SH-SY5Y (cell line): ENCODE results near the gene IQCE.

Source experiments
- GATA2 ChIP-seq: IDR thresholded peaks from 2 replicates; pipeline ENCODE4 v1.6.1; 2011; ENCODE audit warnings: mild to moderate bottlenecking, low read depth, low read length
- GATA3 ChIP-seq: IDR thresholded peaks from 2 replicates; pipeline ENCODE4 v1.6.1; 2011; ENCODE audit warnings: low read depth, mild to moderate bottlenecking, low read length, moderate library complexity

DNA sequence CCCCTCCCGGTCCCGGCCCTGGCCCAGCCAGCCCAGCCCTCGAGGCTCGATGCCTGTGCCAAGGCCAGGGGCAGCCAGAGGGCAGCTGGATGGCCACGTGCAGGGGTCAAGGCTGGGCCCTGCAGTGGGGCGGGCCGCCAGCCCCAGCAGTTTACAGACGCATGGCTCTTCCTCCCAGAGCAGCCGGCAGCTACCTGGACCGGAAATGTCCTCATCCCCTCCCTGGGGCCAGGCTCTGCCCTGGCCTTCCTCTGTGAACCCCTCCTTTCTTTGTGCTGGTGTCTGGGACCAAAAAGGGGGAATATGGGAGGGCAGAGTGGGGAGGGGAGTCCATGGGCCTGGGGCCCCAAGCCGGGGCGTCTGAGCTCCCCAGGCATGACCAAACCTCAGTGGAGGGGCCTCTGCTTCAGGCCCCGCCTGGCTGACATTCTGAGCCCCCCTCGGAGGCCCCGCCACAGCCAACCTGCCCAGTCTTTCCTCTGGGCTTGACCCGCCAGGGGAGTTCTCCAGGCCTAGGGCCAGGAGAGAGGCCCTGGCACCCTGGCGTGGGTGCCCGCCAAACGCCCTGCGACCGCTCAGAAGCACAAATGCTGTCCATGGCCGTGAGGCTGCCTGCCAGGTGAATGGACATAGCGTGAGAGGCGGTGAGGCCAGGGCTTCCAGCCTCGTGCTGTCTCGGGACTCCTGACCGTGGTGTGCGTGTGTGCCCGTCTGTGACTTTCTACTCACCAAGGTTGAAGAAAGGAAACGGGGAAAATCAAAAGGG is 104.5 kb downstream of the IQCE start:
- TF ChIP-seq GATA2, result no peak
- TF ChIP-seq GATA3, result no peak
